Prostate gland (tissue), 2 donors: Measurements from ENCODE around the gene PXN. TPM values are rescaled to one million over a fixed set of nuclear protein-coding genes. Genes with fewer than 3 reads are reported as not detected.
A peak's percentile ranks its signal among the peaks of the same experiment; 100 is the strongest.
"Not testable (repeated sequence)": the region's sequence is repeated elsewhere in the genome, so short reads cannot be mapped to it uniquely, and the experiment has no call there.

Experiments used
- DNase-seq: peaks from one replicate; pipeline ENCODE4 v3.0.0-alpha.2; 2019; ENCODE audit warnings: low spot score
- H3K27ac ChIP-seq, 2 donors: fragments of 200-600 bp; sonication (generic); 2 replicates each; pipeline ENCODE4 v1.5.1; 2017 to 2019
- H3K27me3 ChIP-seq: fragments of 200-600 bp; sonication (generic); replicated peaks from 2 replicates; pipeline ENCODE4 v1.5.1; 2019; ENCODE audit not compliant: insufficient read depth
- H3K36me3 ChIP-seq, 2 donors: fragments of 200-600 bp; sonication (generic); 1 replicate in 1 of 2; 2 replicates in 1 of 2; pipeline versions ENCODE4 v1.5.1 to v1.8.1; 2017 to 2019
- H3K4me1 ChIP-seq: fragments of 200-600 bp; sonication (generic); replicated peaks from 2 replicates; pipeline ENCODE4 v1.5.1; 2019
- H3K4me3 ChIP-seq, 2 donors: fragments of 200-600 bp; sonication (generic); 2 replicates each; pipeline ENCODE4 v1.5.1; 2017 to 2019
- H3K9me3 ChIP-seq: fragments of 200-600 bp; sonication (generic); 2 replicates; pipeline ENCODE4 v1.5.1; 2017
- CTCF ChIP-seq, 4 experiments: fragments of 200-600 bp in 2 of 4; fragments of 450-650 bp in 2 of 4; sonication (generic) in 2 of 4; IDR thresholded peaks; 1 replicate in 3 of 4; 2 replicates in 1 of 4; pipeline ENCODE4 v1.5.1; 2016 to 2019; ENCODE audit warnings: antibody characterized with exemption in 4 of 4, mild to moderate bottlenecking in 2 of 4, moderate library complexity in 2 of 4
- POLR2A ChIP-seq: fragments of 450-650 bp; IDR thresholded peaks from one replicate; pipeline ENCODE4 v1.6.1; 2016; ENCODE audit warnings: antibody characterized with exemption, mild to moderate bottlenecking
- POLR2AphosphoS5 ChIP-seq: sonication (generic); formaldehyde crosslinking; IDR thresholded peaks from one replicate; pipeline ENCODE4 v1.6.1; 2017; ENCODE audit warnings: antibody characterized with exemption
- WGBS: methylation state at CpG from one replicate; pipeline ENCODE4 v1.1.5; 2018; 5-methylcytosine and 5-hydroxymethylcytosine counted together
- intact Hi-C: fragments of 100-400 bp; cut with DNase I; formaldehyde crosslinking; loops from one replicate; pipeline ENCODE4 v1.14.2; 2022
- total RNA-seq, 2 donors: library from RNA; depleted of rRNA; stranded (reverse); fragments of >200 nt; gene quantifications; one replicate each; pipeline ENCODE4 v1.1.0, GENCODE V29; 2016

The PXN gene
- total RNA-seq, 2 donors from 2014 or later, result 58.3 to 113 TPM

- H3K4me3 ChIP-seq, result no peak overlapping the region
- H3K9me3 ChIP-seq, result no peaks in the 10 kb centered on the region
- H3K36me3 ChIP-seq, result peaks cover 3 to 25% of the 10 kb centered on the region in 2 donors
- TF ChIP-seq POLR2AphosphoS5 (no peak), CTCF (IDR thresholded peaks at IDR 0.05) (no peak), POLR2A (no peak)
- no peaks in the 10 kb centered on the region for H3K27me3 ChIP-seq
- intact Hi-C loops, result no loop called here
- no peak overlapping the region for H3K27ac ChIP-seq
- no peak for DNase-seq
- 61% methylated on average over 1 of the region's 1 CpG for WGBS
- H3K4me1 ChIP-seq, result peaks cover 11% of the 10 kb centered on the region
These were observed 69.2 kb downstream of the PXN start for GRCh38 chr12:120196363-120196762.

- Histone ChIP-seq H3K36me3 (peaks cover 3 to 25% of the 10 kb centered on the region in 2 donors), H3K4me1 (peaks cover 7% of the 10 kb centered on the region)
These were observed 70.8 kb downstream of the PXN start, which contains the start of gene GCN1 for GRCh38 chr12:120194534-120195395. GCN1 (minus strand) TSS chr12:120194715; CDS start chr12:120194697, 18 bp downstream.

GRCh38 chr12:120194226-120194533 lies 71.3 kb downstream of the PXN start:
- Histone ChIP-seq H3K9me3 (no peaks in the 10 kb centered on the region), H3K36me3 (peaks cover 3 to 25% of the 10 kb centered on the region in 2 donors), H3K4me3 (peak overlapping the region; percentile 76 to 91), H3K27ac (peak overlapping the region; percentile 61 to 68), H3K27me3 (no peaks in the 10 kb centered on the region), H3K4me1 (peaks cover 5% of the 10 kb centered on the region)
- 0% methylated on average over 18 of the region's 18 CpGs for WGBS
- TF ChIP-seq POLR2A, result no peak
- TF ChIP-seq CTCF (IDR thresholded peaks at IDR 0.05), result no peak
- TF ChIP-seq POLR2AphosphoS5, result no peak
- DNase-seq, result no peak
- intact Hi-C loops, result no loop called here

More at GRCh38 chr12:120194534-120195395, 70.8 kb downstream of the PXN start, which contains the start of gene GCN1:
- WGBS, result 3% methylated on average over 62 of the region's 62 CpGs
- DNase-seq, result peak; percentile 63
- TF ChIP-seq POLR2A (peak; percentile 39), CTCF (IDR thresholded peaks at IDR 0.05) (peak in 1 of 4 experiments; percentile 21), POLR2AphosphoS5 (peak; percentile 63)
- intact Hi-C loops, result no loop called here
- H3K27ac ChIP-seq, result peak within 1 kb of the TSS; percentile 61 to 68
- no peaks in the 10 kb centered on the region for H3K9me3 ChIP-seq
- peak within 1 kb of the TSS; percentile 76 to 91 for H3K4me3 ChIP-seq
- H3K27me3 ChIP-seq, result no peaks in the 10 kb centered on the region

GRCh38 chr12:120193286-120193685 lies 72.2 kb downstream of the PXN start:
- H3K27ac ChIP-seq, DNase-seq, intact Hi-C loops, H3K27me3 ChIP-seq, H3K4me1 ChIP-seq, H3K9me3 ChIP-seq, H3K4me3 ChIP-seq: not testable (repeated sequence)
- 79% methylated on average over 8 of the region's 8 CpGs for WGBS
- peaks cover 3 to 16% of the 10 kb centered on the region in 2 donors for H3K36me3 ChIP-seq

GRCh38 chr12:120190985-120191480 lies 74.5 kb downstream of the PXN start:
- WGBS, result 83% methylated on average over 7 of the region's 7 CpGs
- Histone ChIP-seq H3K4me1 (peaks cover 5% of the 10 kb centered on the region), H3K27me3 (no peaks in the 10 kb centered on the region), H3K9me3 (no peaks in the 10 kb centered on the region), H3K36me3 (no peaks in the 10 kb centered on the region), H3K4me3 (no peak overlapping the region), H3K27ac (no peak overlapping the region)
- no peak for DNase-seq
- intact Hi-C loops, result no loop called here
- TF ChIP-seq POLR2AphosphoS5 (no peak), CTCF (IDR thresholded peaks at IDR 0.05) (no peak), POLR2A (no peak)
